Panc1 (cell line): ENCODE results near the gene TECPR1.

Experiments used
- POLR2AphosphoS5 ChIP-seq: IDR thresholded peaks from 2 replicates; pipeline ENCODE4 v1.6.1; 2012; ENCODE audit warnings: mild to moderate bottlenecking, low read depth, low read length, moderate library complexity
- SIN3A ChIP-seq: IDR thresholded peaks from 2 replicates; pipeline ENCODE4 v1.6.1; 2012; ENCODE audit warnings: low read depth, mild to moderate bottlenecking, low read length, moderate library complexity, borderline replicate concordance; ENCODE audit not compliant: insufficient read depth
- TCF7L2 ChIP-seq: IDR thresholded peaks from 2 replicates; pipeline ENCODE4 v1.6.1; 2011; ENCODE audit warnings: mild to moderate bottlenecking, low read depth, low read length, inconsistent platforms
- TF ChIP-seq, protein P1 (sequence below): fragments of 450-650 bp; IDR thresholded peaks from 2 replicates; pipeline ENCODE4 v1.5.1; 2017; ENCODE audit warnings: mild to moderate bottlenecking
- TF ChIP-seq, protein P2 (sequence below), 2 experiments: IDR thresholded peaks; 2 replicates each; pipeline ENCODE4 v1.6.1; 2011 to 2012; ENCODE audit warnings: low read depth in 2 of 2, control low read depth in 1 of 2, low read length in 1 of 2, mild to moderate bottlenecking in 1 of 2, moderate library complexity in 1 of 2; ENCODE audit not compliant: insufficient read depth in 1 of 2

DNA sequence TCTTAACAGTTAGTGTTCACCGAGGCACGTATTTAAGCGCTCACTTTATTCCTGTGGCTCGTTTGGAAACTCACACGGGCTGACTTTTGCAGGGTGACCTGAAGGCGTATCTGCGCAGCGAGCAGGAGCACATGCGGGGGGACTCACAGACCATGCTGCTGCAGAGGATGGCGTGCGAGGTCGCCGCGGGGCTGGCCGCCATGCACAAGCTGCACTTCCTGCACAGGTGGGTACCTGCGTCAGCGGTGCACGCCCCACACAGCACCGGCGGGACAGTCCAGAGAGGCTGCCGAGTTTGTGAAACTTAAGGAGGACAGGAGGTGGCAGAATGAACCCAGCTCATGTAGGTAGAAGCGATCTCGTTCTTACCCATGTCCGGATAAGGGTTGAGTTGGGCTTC, 80.6 kb downstream of the TECPR1 start:
- TF ChIP-seq, protein P1, sequence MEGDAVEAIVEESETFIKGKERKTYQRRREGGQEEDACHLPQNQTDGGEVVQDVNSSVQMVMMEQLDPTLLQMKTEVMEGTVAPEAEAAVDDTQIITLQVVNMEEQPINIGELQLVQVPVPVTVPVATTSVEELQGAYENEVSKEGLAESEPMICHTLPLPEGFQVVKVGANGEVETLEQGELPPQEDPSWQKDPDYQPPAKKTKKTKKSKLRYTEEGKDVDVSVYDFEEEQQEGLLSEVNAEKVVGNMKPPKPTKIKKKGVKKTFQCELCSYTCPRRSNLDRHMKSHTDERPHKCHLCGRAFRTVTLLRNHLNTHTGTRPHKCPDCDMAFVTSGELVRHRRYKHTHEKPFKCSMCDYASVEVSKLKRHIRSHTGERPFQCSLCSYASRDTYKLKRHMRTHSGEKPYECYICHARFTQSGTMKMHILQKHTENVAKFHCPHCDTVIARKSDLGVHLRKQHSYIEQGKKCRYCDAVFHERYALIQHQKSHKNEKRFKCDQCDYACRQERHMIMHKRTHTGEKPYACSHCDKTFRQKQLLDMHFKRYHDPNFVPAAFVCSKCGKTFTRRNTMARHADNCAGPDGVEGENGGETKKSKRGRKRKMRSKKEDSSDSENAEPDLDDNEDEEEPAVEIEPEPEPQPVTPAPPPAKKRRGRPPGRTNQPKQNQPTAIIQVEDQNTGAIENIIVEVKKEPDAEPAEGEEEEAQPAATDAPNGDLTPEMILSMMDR = no peak
- TF ChIP-seq POLR2AphosphoS5 (no peak), TCF7L2 (no peak), SIN3A (no peak)
- TF ChIP-seq, protein P2, sequence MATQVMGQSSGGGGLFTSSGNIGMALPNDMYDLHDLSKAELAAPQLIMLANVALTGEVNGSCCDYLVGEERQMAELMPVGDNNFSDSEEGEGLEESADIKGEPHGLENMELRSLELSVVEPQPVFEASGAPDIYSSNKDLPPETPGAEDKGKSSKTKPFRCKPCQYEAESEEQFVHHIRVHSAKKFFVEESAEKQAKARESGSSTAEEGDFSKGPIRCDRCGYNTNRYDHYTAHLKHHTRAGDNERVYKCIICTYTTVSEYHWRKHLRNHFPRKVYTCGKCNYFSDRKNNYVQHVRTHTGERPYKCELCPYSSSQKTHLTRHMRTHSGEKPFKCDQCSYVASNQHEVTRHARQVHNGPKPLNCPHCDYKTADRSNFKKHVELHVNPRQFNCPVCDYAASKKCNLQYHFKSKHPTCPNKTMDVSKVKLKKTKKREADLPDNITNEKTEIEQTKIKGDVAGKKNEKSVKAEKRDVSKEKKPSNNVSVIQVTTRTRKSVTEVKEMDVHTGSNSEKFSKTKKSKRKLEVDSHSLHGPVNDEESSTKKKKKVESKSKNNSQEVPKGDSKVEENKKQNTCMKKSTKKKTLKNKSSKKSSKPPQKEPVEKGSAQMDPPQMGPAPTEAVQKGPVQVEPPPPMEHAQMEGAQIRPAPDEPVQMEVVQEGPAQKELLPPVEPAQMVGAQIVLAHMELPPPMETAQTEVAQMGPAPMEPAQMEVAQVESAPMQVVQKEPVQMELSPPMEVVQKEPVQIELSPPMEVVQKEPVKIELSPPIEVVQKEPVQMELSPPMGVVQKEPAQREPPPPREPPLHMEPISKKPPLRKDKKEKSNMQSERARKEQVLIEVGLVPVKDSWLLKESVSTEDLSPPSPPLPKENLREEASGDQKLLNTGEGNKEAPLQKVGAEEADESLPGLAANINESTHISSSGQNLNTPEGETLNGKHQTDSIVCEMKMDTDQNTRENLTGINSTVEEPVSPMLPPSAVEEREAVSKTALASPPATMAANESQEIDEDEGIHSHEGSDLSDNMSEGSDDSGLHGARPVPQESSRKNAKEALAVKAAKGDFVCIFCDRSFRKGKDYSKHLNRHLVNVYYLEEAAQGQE (IDR thresholded peaks at IDR 0.05; ENCODE audit: insufficient read depth in 1 of 2, low read depth in 2 of 2, low read length in 1 of 2) = no peak
